CD14-positive monocyte (primary cell): Measurements from ENCODE around the gene RIT1. TPM values are rescaled to one million over a fixed set of nuclear protein-coding genes. Genes with fewer than 3 reads are reported as not detected.

Experiments used
- DNase-seq, 3 donors: peaks; one replicate each; pipeline ENCODE4 v3.0.0-alpha.2; 2011 to 2022
- H2AFZ ChIP-seq: 2 replicates; pipeline ENCODE4 v1.6.0; 2012; ENCODE audit warnings: mild to moderate bottlenecking, low read depth, low read length, inconsistent platforms; ENCODE audit not compliant: insufficient read depth, poor library complexity, severe bottlenecking
- H3K27ac ChIP-seq, 2 donors: 1 replicate in 1 of 2; 2 replicates in 1 of 2; pipeline ENCODE4 v1.5.1; 2012 to 2013; ENCODE audit warnings: low read length in 2 of 2, control low read depth in 1 of 2, inconsistent platforms in 1 of 2, low read depth in 1 of 2, mild to moderate bottlenecking in 1 of 2
- H3K27me3 ChIP-seq, 2 donors: one replicate each; pipeline versions ENCODE4 v1.6.0 to v1.6.1; 2011 to 2013; ENCODE audit warnings: low read length in 2 of 2; ENCODE audit not compliant: control insufficient read depth in 2 of 2, insufficient read depth in 2 of 2
- H3K36me3 ChIP-seq, 2 donors: replicated peaks in 1 of 2; 1 replicate in 1 of 2; 2 replicates in 1 of 2; pipeline versions ENCODE4 v1.5.1 to v1.6.1; 2012 to 2013; ENCODE audit warnings: low read length in 2 of 2, control low read depth in 1 of 2, inconsistent platforms in 1 of 2, mild to moderate bottlenecking in 1 of 2; ENCODE audit not compliant: insufficient read depth in 2 of 2, control insufficient read depth in 1 of 2
- H3K4me1 ChIP-seq, 2 donors: 1 replicate in 1 of 2; 2 replicates in 1 of 2; pipeline versions ENCODE4 v1.5.1 to v1.6.1; 2012 to 2013; ENCODE audit warnings: low read length in 2 of 2, control low read depth in 1 of 2, inconsistent platforms in 1 of 2, mild to moderate bottlenecking in 1 of 2, moderate library complexity in 1 of 2; ENCODE audit not compliant: insufficient read depth in 2 of 2, control insufficient read depth in 1 of 2
- H3K4me2 ChIP-seq: replicated peaks from 2 replicates; pipeline ENCODE3; 2012; ENCODE audit warnings: low read length, moderate library complexity, mild to moderate bottlenecking; ENCODE audit not compliant: poor library complexity, severe bottlenecking; ENCODE audit errors: extremely low read depth
- H3K4me3 ChIP-seq, 3 experiments: fragments of 200-600 bp in 1 of 3; sonication (generic) in 1 of 3; replicated peaks in 1 of 3; 1 replicate in 2 of 3; 2 replicates in 1 of 3; pipeline ENCODE4 v1.5.1; 2011 to 2013; ENCODE audit warnings: low read length in 3 of 3, mild to moderate bottlenecking in 3 of 3, control low read depth in 2 of 3, low read depth in 2 of 3, inconsistent platforms in 1 of 3, moderate library complexity in 1 of 3
- H3K79me2 ChIP-seq: 2 replicates; pipeline ENCODE4 v1.6.0; 2012; ENCODE audit warnings: mild to moderate bottlenecking, control low read depth, inconsistent platforms, low read length, moderate library complexity; ENCODE audit not compliant: insufficient read depth
- H3K9ac ChIP-seq: 2 replicates; pipeline ENCODE4 v1.6.0; 2017; ENCODE audit warnings: low read length, mild to moderate bottlenecking; ENCODE audit not compliant: insufficient read depth, poor library complexity, severe bottlenecking
- H3K9me3 ChIP-seq, 2 donors: replicated peaks in 1 of 2; 1 replicate in 1 of 2; 2 replicates in 1 of 2; pipeline versions ENCODE4 v1.5.1 to v1.6.1; 2012 to 2013; ENCODE audit warnings: low read length in 2 of 2, control low read depth in 1 of 2; ENCODE audit not compliant: control insufficient read depth in 1 of 2, insufficient read depth in 1 of 2
- H4K20me1 ChIP-seq: 2 replicates; pipeline ENCODE4 v1.6.0; 2012; ENCODE audit warnings: mild to moderate bottlenecking, low read length, control low read depth, moderate library complexity; ENCODE audit not compliant: insufficient read depth
- H3K27ac Mint-ChIP-seq, 7 donors: one replicate each; pipeline ENCODE4 v1.8.0; 2020; ENCODE audit warnings: mild to moderate bottlenecking in 7 of 7, mixed read lengths in 7 of 7, moderate library complexity in 6 of 7, inconsistent platforms in 2 of 7
- H3K27me3 Mint-ChIP-seq, 3 donors: one replicate each; pipeline ENCODE4 v1.8.0; 2021 to 2022; ENCODE audit warnings: low read depth in 3 of 3, mild to moderate bottlenecking in 3 of 3, mixed read lengths in 3 of 3, moderate library complexity in 3 of 3, inconsistent platforms in 1 of 3
- H3K36me3 Mint-ChIP-seq, 2 donors: one replicate each; pipeline ENCODE4 v1.8.0; 2020; ENCODE audit warnings: mixed read lengths in 2 of 2, inconsistent platforms in 1 of 2, mild to moderate bottlenecking in 1 of 2
- H3K4me1 Mint-ChIP-seq: one replicate; pipeline ENCODE4 v1.8.0; 2020; ENCODE audit warnings: mild to moderate bottlenecking, mixed read lengths
- H3K4me3 Mint-ChIP-seq, 2 donors: one replicate each; pipeline ENCODE4 v1.8.0; 2020; ENCODE audit warnings: mild to moderate bottlenecking in 2 of 2, mixed read lengths in 2 of 2, moderate library complexity in 1 of 2
- H3K9me3 Mint-ChIP-seq, 7 donors: one replicate each; pipeline ENCODE4 v1.8.0; 2020 to 2022; ENCODE audit warnings: mixed read lengths in 7 of 7, mild to moderate bottlenecking in 6 of 7, moderate library complexity in 6 of 7, inconsistent platforms in 2 of 7
- WGBS: methylation state at CpG from one replicate; pipeline ENCODE4 v1.1.5; 2013; ENCODE audit warnings: missing lambda C conversion rate; ENCODE audit not compliant: insufficient coverage; 5-methylcytosine and 5-hydroxymethylcytosine counted together
- intact Hi-C, 2 donors: fragments of 100-400 bp; cut with micrococcal nuclease; formaldehyde crosslinking; loops; one replicate each; pipeline versions ENCODE4 v1.15.0 to v1.15.1; 2023
- polyA plus RNA-seq, 3 donors: library from polyadenylated mRNA; depleted of rRNA in 1 of 3; unstranded in 2 of 3; stranded (reverse) in 1 of 3; fragments of 300-500 nt in 2 of 3; fragments of >200 nt in 1 of 3; fragmentation: Illumina TruSeq in 2 of 3; gene quantifications; 1 replicate in 2 of 3; 2 replicates in 1 of 3; pipeline ENCODE4 v1.2.3, GENCODE V29; 2012 to 2021
- TF ChIP-seq, protein P1 (sequence below): fragments of 200-600 bp; IDR thresholded peaks from one replicate; pipeline ENCODE4 v1.8.0; 2022; ENCODE audit warnings: antibody characterized with exemption, mild to moderate bottlenecking

RIT1 gene
- polyA plus RNA-seq, 3 donors, result 57.2 to 76.8 (median 69.6) TPM

- TF ChIP-seq, protein P1, sequence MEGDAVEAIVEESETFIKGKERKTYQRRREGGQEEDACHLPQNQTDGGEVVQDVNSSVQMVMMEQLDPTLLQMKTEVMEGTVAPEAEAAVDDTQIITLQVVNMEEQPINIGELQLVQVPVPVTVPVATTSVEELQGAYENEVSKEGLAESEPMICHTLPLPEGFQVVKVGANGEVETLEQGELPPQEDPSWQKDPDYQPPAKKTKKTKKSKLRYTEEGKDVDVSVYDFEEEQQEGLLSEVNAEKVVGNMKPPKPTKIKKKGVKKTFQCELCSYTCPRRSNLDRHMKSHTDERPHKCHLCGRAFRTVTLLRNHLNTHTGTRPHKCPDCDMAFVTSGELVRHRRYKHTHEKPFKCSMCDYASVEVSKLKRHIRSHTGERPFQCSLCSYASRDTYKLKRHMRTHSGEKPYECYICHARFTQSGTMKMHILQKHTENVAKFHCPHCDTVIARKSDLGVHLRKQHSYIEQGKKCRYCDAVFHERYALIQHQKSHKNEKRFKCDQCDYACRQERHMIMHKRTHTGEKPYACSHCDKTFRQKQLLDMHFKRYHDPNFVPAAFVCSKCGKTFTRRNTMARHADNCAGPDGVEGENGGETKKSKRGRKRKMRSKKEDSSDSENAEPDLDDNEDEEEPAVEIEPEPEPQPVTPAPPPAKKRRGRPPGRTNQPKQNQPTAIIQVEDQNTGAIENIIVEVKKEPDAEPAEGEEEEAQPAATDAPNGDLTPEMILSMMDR, result no peak
- Mint-ChIP-seq H3K27me3 (no peaks in the 10 kb centered on the region), H3K27ac (no peak overlapping the region), H3K9me3 (no peaks in the 10 kb centered on the region), H3K36me3 (peaks cover 16 to 27% of the 10 kb centered on the region in 2 donors), H3K4me1 (no peaks in the 10 kb centered on the region), H3K4me3 (no peak overlapping the region)
- Histone ChIP-seq H3K27ac (no peak overlapping the region), H2AFZ (no peak overlapping the region), H4K20me1 (no peaks in the 10 kb centered on the region), H3K27me3 (no peaks in the 10 kb centered on the region), H3K36me3 (peaks cover 0 to 14% of the 10 kb centered on the region in 2 donors), H3K79me2 (no peaks in the 10 kb centered on the region), H3K4me2 (no peak overlapping the region), H3K9ac (no peak overlapping the region), H3K9me3 (no peaks in the 10 kb centered on the region), H3K4me3 (no peak overlapping the region), H3K4me1 (no peaks in the 10 kb centered on the region)
- WGBS, result 97% methylated on average over 4 of the region's 8 CpGs
- intact Hi-C loops, result no loop called here
- DNase-seq, result no peak
These were observed 43.4 kb downstream of the RIT1 start for GRCh38 chr1:155867766-155868165.

DNA sequence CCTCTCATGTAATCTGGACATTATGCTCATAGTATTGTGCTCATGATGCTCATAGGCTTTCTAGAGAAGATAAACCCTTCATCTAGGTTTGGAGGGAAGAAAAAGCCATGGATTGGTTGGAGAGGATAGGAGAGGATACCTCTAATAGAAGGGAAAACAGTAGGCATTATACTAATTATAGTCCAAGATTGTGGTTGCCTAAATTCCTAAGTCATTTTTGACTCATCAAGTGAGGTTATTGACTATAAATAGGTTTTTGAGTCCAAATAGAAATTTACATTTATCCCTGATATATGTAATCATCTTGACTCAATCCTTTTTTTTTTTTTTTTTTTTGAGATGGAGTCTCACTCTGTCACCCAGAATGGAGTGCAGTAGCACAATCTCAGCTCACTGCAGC lies 46.8 kb downstream of the RIT1 start:
- Histone ChIP-seq H3K36me3 (peaks cover 0 to 7% of the 10 kb centered on the region in 2 donors), H3K4me1 (peaks cover 16 to 17% of the 10 kb centered on the region in 2 donors), H4K20me1 (no peaks in the 10 kb centered on the region), H3K79me2 (no peaks in the 10 kb centered on the region), H3K27me3 (no peaks in the 10 kb centered on the region), H2AFZ (no peak overlapping the region), H3K4me3 (no peak overlapping the region), H3K9me3 (no peaks in the 10 kb centered on the region), H3K4me2 (no peak overlapping the region), H3K9ac (no peak overlapping the region), H3K27ac (no peak overlapping the region)
- H3K27me3 Mint-ChIP-seq, result no peaks in the 10 kb centered on the region
- H3K36me3 Mint-ChIP-seq, result peaks cover 8 to 10% of the 10 kb centered on the region in 2 donors
- H3K4me1 Mint-ChIP-seq, result peaks cover 17% of the 10 kb centered on the region
- no peak for DNase-seq
- no peak overlapping the region for H3K27ac Mint-ChIP-seq
- TF ChIP-seq, protein P1, result no peak
- intact Hi-C loops, result loop anchor here in 1 of 2 donors (5.0 kb wide), 1 partner anchor 33 kb away; no protein-coding TSS in a partner anchor
- no peak overlapping the region for H3K4me3 Mint-ChIP-seq
- no peaks in the 10 kb centered on the region for H3K9me3 Mint-ChIP-seq
